Stomach (tissue), 4 donors: ENCODE results near the gene MAP7.

Source experiments
- EP300 ChIP-seq: sonication (generic); formaldehyde crosslinking; IDR thresholded peaks from one replicate; pipeline ENCODE4 v1.6.1; 2017; ENCODE audit warnings: antibody characterized with exemption
- POLR2A ChIP-seq, 4 donors: fragments of 450-650 bp; IDR thresholded peaks; one replicate each; pipeline ENCODE4 v1.6.1; 2016; ENCODE audit warnings: antibody characterized with exemption in 4 of 4, control low read depth in 2 of 4, mild to moderate bottlenecking in 1 of 4, moderate library complexity in 1 of 4
- POLR2AphosphoS5 ChIP-seq, 3 donors: sonication (generic); formaldehyde crosslinking; IDR thresholded peaks; one replicate each; pipeline ENCODE4 v1.6.1; 2016; ENCODE audit warnings: antibody characterized with exemption in 3 of 3

- TF ChIP-seq EP300 = no peak
- no peak for TF ChIP-seq POLR2AphosphoS5 (IDR thresholded peaks at IDR 0.05)
- no peak for TF ChIP-seq POLR2A (IDR thresholded peaks at IDR 0.05)
Observed at GRCh38 chr6:136520517-136520916, 29.7 kb downstream of the MAP7 start.
